Ureter (tissue), 1 donor: ENCODE data around the gene KDF1. TPM values are rescaled to one million over a fixed set of nuclear protein-coding genes. Genes with fewer than 3 reads are reported as not detected.

ENCODE experiments used
- DNase-seq: peaks from one replicate; pipeline ENCODE4 v3.0.0-alpha.2; 2020; ENCODE audit warnings: low spot score
- total RNA-seq: library from RNA; stranded (reverse); gene quantifications from one replicate; pipeline ENCODE4 v1.2.4, GENCODE V29; 2023
- donor health status: DM: yes; HTN: yes; CAD: no.

Gene KDF1
- total RNA-seq, 1 donor from 2014 or later, result 15.7 TPM

GRCh38 chr1:26915204-26915842 lies 44.9 kb downstream of the KDF1 start:
- DNase-seq, result no peak

GRCh38 chr1:26913754-26914619 lies 46.3 kb downstream of the KDF1 start, which contains the start of gene NR0B2:
NR0B2 (minus strand) TSS chr1:26913975; CDS start chr1:26913940, 35 bp downstream.
- DNase-seq, result no peak

GRCh38 chr1:26913389-26913753 lies 46.9 kb downstream of the KDF1 start:
- no peak for DNase-seq

- no peak for DNase-seq
Observed at GRCh38 chr1:26912147-26912490, 48.1 kb downstream of the KDF1 start.

- DNase-seq, result no peak
Observed at GRCh38 chr1:26911399-26912146, 48.7 kb downstream of the KDF1 start.

GRCh38 chr1:26910343-26911160 lies 49.7 kb downstream of the KDF1 start:
- no peak for DNase-seq

- no peak for DNase-seq
Observed at GRCh38 chr1:26909951-26910342, 50.3 kb downstream of the KDF1 start.

- DNase-seq, result no peak
Observed at GRCh38 chr1:26907071-26907917, 53.0 kb downstream of the KDF1 start.

GRCh38 chr1:26900815-26901511 lies 59.3 kb downstream of the KDF1 start:
- no peak for DNase-seq

GRCh38 chr1:26900001-26900814 lies 60.1 kb downstream of the KDF1 start, which contains the start of gene GPATCH3:
GPATCH3 (minus strand) TSS chr1:26900467; CDS start chr1:26900442, 25 bp downstream.
- DNase-seq, result peak; percentile 94

Other genes with a start within 250 kb of the KDF1 start
- gene PIGV, start 172.5 kb downstream of the KDF1 start, total RNA-seq, result 17.0 TPM
- 21.0 TPM for gene ZDHHC18, start 133.8 kb downstream of the KDF1 start, total RNA-seq
- 93.7 TPM for gene SFN, start 97.3 kb downstream of the KDF1 start, total RNA-seq
- 47.3 TPM for gene GPN2, start 70.2 kb downstream of the KDF1 start, total RNA-seq
- 9.0 TPM for gene GPATCH3, start 60.0 kb downstream of the KDF1 start, total RNA-seq
- not detected for gene NR0B2, start 46.5 kb downstream of the KDF1 start, total RNA-seq
- 56.1 TPM for gene NUDC, start 38.7 kb downstream of the KDF1 start, total RNA-seq
- 46.6 TPM for gene TRNP1, start 33.2 kb upstream of the KDF1 start, total RNA-seq
- 10.2 TPM for gene TENT5B, start 52.4 kb upstream of the KDF1 start, total RNA-seq
- gene SLC9A1, start 194.7 kb upstream of the KDF1 start, total RNA-seq, result 79.4 TPM